Measurements from ENCODE around the gene CMKLR1. TPM values are rescaled to one million over a fixed set of nuclear protein-coding genes. Genes with fewer than 3 reads are reported as not detected.

The CMKLR1 gene
- total and polyA plus RNA-seq, 10 of the 15 experiments (the other 5 are each of a cell fraction or from before 2014, with no cell fraction given) = 13.8 to 52.3 (median 26.2) TPM

DNA sequence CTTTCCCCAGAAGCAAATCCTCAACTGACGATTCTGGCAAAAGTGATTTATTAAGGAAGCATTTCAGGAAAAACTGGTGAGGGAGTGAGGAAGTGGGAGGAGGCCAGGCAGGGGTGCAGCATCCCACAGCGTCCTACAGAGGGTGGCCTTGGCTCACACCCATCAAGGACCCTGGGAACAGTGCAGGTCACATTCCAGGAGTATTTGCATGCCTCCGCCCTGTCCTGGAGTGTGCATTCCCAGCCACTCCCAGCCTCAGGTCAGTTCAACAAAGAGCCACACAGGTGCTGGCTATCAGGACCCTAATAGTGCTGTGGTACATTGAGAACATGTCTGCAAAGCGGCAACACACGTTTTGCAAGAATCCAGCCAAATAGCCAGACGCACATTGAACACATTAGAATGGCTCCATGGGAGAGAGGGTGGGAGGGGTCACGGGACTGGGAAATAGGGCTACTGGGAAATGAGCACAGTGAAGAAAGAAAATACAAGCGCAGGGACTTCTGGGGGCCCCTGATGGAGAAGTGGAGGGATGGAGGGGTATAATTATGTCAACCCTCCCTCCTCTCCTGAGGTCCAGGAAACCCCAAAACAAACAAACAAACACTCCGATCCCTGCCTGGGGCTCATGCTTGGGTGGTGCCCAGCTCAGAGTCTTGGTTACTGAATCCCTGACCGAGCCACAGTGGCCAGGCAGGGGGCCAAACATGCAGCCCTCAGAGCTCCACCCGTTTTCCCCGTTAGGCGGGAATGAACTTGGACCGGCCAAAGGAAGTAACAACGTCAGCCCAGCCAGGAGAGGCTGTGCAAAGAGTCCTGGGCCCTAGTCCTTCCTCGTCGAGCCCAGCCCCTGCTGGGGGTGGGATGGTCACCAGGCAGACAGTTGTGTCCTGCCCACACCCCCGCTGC is 36.5 kb downstream of the CMKLR1 start:
- intact Hi-C loops (cut with micrococcal nuclease; ENCODE audit: unreplicated experiment) = no loop called here
- Histone ChIP-seq H2AFZ (ENCODE audit: control insufficient read depth, low read depth, low read length) (no peak overlapping the region), H3K9ac (ENCODE audit: control insufficient read depth, insufficient read depth, low read length) (no peak overlapping the region), H3K4me2 (ENCODE audit: control insufficient read depth, insufficient read depth) (no peak overlapping the region), H4K20me1 (ENCODE audit: control insufficient read depth, insufficient read depth) (no peaks in the 10 kb centered on the region; the same call in 1 of the 2 replicates), H3K4me3 (no peak overlapping the region), H3K27me3 (replicated peaks in 1 of 2; ENCODE audit: control insufficient read depth in 2 of 2, insufficient read depth in 2 of 2, low read length in 1 of 2) (no peaks in the 10 kb centered on the region), H3K4me1 (ENCODE audit: control insufficient read depth, insufficient read depth, low read length) (peaks cover 64% of the 10 kb centered on the region), H3K27ac (ENCODE audit: control insufficient read depth, insufficient read depth) (no peak overlapping the region), H3K9me3 (replicated peaks; ENCODE audit: control insufficient read depth, insufficient read depth, low read length) (peaks cover 4% of the 10 kb centered on the region; the same call in 1 of the 3 replicates), H3K79me2 (ENCODE audit: control insufficient read depth, insufficient read depth, low read length) (peaks cover 2% of the 10 kb centered on the region), H3K36me3 (ENCODE audit: control insufficient read depth in 2 of 2, insufficient read depth in 2 of 2, low read length in 1 of 2) (peaks cover 0 to 6% of the 10 kb centered on the region in 2 experiments; a peak in 1 of 4 replicates)
- CTCF ChIA-PET = no interaction called here
- TF ChIP-seq MEF2A (IDR thresholded peaks at IDR 0.05; ENCODE audit: insufficient read depth, low read depth, low read length) (no peak), SP1 (IDR thresholded peaks at IDR 0.05; ENCODE audit: low read depth, low read length) (no peak), YBX1 (IDR thresholded peaks at IDR 0.05) (no peak)
- BruUV-seq (replicated peaks) = no TSS peak
- WGBS (ENCODE audit: insufficient coverage, insufficient replicate concordance, low lambda C conversion rate, missing lambda C conversion rate) = 68% methylated on average over 18 of the region's 18 CpGs
- RAD21 ChIA-PET (ENCODE audit: unreplicated experiment) = no interaction called here
- POLR2A ChIA-PET = no interaction called here
- DNase-seq (ENCODE audit: low read depth, low spot score) = no peak
- ATAC-seq = no peak
- in situ Hi-C loops (cut with MboI) = no loop called here
- SMC1A ChIA-PET (ENCODE audit: uncharacterized antibody, unreplicated experiment) = no interaction called here
- FAIRE-seq = no peak

GRCh38 chr12:108302016-108302402 is 37.1 kb downstream of the CMKLR1 start:
- no peak overlapping the region for H3K4me3 ChIP-seq
- DNase-seq (ENCODE audit: low read depth, low spot score) = no peak
- BruUV-seq (replicated peaks) = no TSS peak

More at GRCh38 chr12:108302016-108302402, 37.1 kb downstream of the CMKLR1 start:
- TF ChIP-seq, protein P1, sequence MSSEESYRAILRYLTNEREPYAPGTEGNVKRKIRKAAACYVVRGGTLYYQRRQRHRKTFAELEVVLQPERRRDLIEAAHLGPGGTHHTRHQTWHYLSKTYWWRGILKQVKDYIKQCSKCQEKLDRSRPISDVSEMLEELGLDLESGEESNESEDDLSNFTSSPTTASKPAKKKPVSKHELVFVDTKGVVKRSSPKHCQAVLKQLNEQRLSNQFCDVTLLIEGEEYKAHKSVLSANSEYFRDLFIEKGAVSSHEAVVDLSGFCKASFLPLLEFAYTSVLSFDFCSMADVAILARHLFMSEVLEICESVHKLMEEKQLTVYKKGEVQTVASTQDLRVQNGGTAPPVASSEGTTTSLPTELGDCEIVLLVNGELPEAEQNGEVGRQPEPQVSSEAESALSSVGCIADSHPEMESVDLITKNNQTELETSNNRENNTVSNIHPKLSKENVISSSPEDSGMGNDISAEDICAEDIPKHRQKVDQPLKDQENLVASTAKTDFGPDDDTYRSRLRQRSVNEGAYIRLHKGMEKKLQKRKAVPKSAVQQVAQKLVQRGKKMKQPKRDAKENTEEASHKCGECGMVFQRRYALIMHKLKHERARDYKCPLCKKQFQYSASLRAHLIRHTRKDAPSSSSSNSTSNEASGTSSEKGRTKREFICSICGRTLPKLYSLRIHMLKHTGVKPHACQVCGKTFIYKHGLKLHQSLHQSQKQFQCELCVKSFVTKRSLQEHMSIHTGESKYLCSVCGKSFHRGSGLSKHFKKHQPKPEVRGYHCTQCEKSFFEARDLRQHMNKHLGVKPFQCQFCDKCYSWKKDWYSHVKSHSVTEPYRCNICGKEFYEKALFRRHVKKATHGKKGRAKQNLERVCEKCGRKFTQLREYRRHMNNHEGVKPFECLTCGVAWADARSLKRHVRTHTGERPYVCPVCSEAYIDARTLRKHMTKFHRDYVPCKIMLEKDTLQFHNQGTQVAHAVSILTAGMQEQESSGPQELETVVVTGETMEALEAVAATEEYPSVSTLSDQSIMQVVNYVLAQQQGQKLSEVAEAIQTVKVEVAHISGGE (CRISPR knock-in tag; IDR thresholded peaks at IDR 0.05) = no peak
- TF ChIP-seq, protein P2, sequence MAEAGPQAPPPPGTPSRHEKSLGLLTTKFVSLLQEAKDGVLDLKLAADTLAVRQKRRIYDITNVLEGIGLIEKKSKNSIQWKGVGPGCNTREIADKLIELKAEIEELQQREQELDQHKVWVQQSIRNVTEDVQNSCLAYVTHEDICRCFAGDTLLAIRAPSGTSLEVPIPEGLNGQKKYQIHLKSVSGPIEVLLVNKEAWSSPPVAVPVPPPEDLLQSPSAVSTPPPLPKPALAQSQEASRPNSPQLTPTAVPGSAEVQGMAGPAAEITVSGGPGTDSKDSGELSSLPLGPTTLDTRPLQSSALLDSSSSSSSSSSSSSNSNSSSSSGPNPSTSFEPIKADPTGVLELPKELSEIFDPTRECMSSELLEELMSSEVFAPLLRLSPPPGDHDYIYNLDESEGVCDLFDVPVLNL (IDR thresholded peaks at IDR 0.05; ENCODE audit: low read depth, low read length) = no peak
- no peak for TF ChIP-seq PRDM15 (CRISPR knock-in tag; IDR thresholded peaks at IDR 0.05)
- TF ChIP-seq TBL1XR1 (IDR thresholded peaks at IDR 0.05; ENCODE audit: low read depth, low read length) = no peak
- TF ChIP-seq RUNX3 (IDR thresholded peaks at IDR 0.05; ENCODE audit: low read length) = peak; percentile 73
- peaks cover 64% of the 10 kb centered on the region for H3K4me1 ChIP-seq (ENCODE audit: control insufficient read depth, insufficient read depth, low read length)
- ATAC-seq (no peak), FAIRE-seq (no peak)
- WGBS (ENCODE audit: insufficient coverage, insufficient replicate concordance, low lambda C conversion rate, missing lambda C conversion rate) = 61% methylated on average over 6 of the region's 6 CpGs
- RAD21 ChIA-PET (ENCODE audit: unreplicated experiment) = no interaction called here
- no peak overlapping the region for H2AFZ ChIP-seq (ENCODE audit: control insufficient read depth, low read depth, low read length)
- intact Hi-C loops (cut with micrococcal nuclease; ENCODE audit: unreplicated experiment) = no loop called here
- peaks cover 0 to 6% of the 10 kb centered on the region in 2 experiments; a peak in 1 of 4 replicates for H3K36me3 ChIP-seq (ENCODE audit: control insufficient read depth in 2 of 2, insufficient read depth in 2 of 2, low read length in 1 of 2)
- H3K9me3 ChIP-seq (replicated peaks; ENCODE audit: control insufficient read depth, insufficient read depth, low read length) = peaks cover 4% of the 10 kb centered on the region; the same call in 1 of the 3 replicates
- no peaks in the 10 kb centered on the region; the same call in 1 of the 2 replicates for H4K20me1 ChIP-seq (ENCODE audit: control insufficient read depth, insufficient read depth)
- no peak overlapping the region for H3K9ac ChIP-seq (ENCODE audit: control insufficient read depth, insufficient read depth, low read length)
- in situ Hi-C loops (cut with MboI) = no loop called here
- H3K4me2 ChIP-seq (ENCODE audit: control insufficient read depth, insufficient read depth) = no peak overlapping the region
- CTCF ChIA-PET = no interaction called here
- SMC1A ChIA-PET (ENCODE audit: uncharacterized antibody, unreplicated experiment) = no interaction called here
- peaks cover 2% of the 10 kb centered on the region for H3K79me2 ChIP-seq (ENCODE audit: control insufficient read depth, insufficient read depth, low read length)
- no peaks in the 10 kb centered on the region for H3K27me3 ChIP-seq (replicated peaks in 1 of 2; ENCODE audit: control insufficient read depth in 2 of 2, insufficient read depth in 2 of 2, low read length in 1 of 2)
- POLR2A ChIA-PET = no interaction called here
- H3K27ac ChIP-seq (ENCODE audit: control insufficient read depth, insufficient read depth) = no peak overlapping the region
